ENCODE data around the gene MTG1. TPM values are rescaled to one million over a fixed set of nuclear protein-coding genes. Genes with fewer than 3 reads are reported as not detected.

MTG1 gene
- total and polyA plus RNA-seq, 2 experiments from 2014 or later, result 22.8 to 50.7 TPM

GRCh38 chr10:133349160-133349568, 44.8 kb upstream of the MTG1 start:
- no peaks in the 10 kb centered on the region for H3K4me1 ChIP-seq (ENCODE audit: insufficient read depth)
- H3K4me3 ChIP-seq, result no peak overlapping the region
- H4K20me1 ChIP-seq (ENCODE audit: insufficient read depth), result no peaks in the 10 kb centered on the region
- TF ChIP-seq EZH2phosphoT487 (IDR thresholded peaks at IDR 0.05; ENCODE audit: insufficient read depth, low read depth) (no peak), EZH2 (IDR thresholded peaks at IDR 0.05; ENCODE audit: insufficient read depth, poor library complexity, severe bottlenecking) (no peak)
- H3K9ac ChIP-seq, result no peak overlapping the region
- no peaks in the 10 kb centered on the region for H3K9me2 ChIP-seq (ENCODE audit: insufficient read depth)
- H3F3A ChIP-seq (ENCODE audit: insufficient read depth), result no peaks in the 10 kb centered on the region
- in situ Hi-C loops (cut with MboI), result no loop called here
- no peak overlapping the region for H2AFZ ChIP-seq
- no peak for DNase-seq
- H3K9me3 ChIP-seq (ENCODE audit: low read depth), result no peaks in the 10 kb centered on the region
- peaks cover 14% of the 10 kb centered on the region for H3K27me3 ChIP-seq (replicated peaks; ENCODE audit: insufficient read depth)
- H3K27ac ChIP-seq, result no peak overlapping the region
- no peaks in the 10 kb centered on the region for H3K36me3 ChIP-seq (ENCODE audit: low read depth)
- 57 to 61% methylated on average over 8 of the region's 8 CpGs for WGBS, 2 experiments (ENCODE audit: low coverage in 1 of 2, low lambda C conversion rate in 2 of 2, missing lambda C conversion rate in 2 of 2)
- no peak overlapping the region for H3K4me2 ChIP-seq (ENCODE audit: unreplicated experiment)
- no peaks in the 10 kb centered on the region for H3K79me2 ChIP-seq (ENCODE audit: insufficient read depth)

DNA sequence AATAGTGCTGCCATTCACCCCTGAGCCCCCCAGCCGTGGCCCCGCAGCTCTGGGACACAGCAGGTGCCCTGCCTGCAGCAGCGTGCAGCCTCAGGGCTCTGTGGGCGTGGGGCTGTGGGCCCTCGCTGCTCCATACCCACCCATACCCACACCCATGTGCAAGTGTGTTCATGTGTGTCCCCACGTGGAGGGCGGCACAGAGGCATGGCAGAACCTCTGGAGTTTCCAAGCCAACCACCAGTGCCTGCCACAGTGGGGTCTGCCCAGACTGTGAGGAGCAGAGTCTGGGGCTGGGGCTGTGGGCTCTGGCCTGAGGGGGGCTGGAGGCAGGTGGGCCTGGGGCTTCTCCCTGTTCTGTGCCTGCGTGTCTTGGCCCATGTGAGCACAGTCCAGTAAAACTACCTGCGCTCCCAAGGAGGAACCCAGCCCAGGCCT, 44.4 kb upstream of the MTG1 start:
- Histone ChIP-seq H3K9me3 (ENCODE audit: low read depth) (no peaks in the 10 kb centered on the region), H3K4me3 (no peak overlapping the region), H3K79me2 (ENCODE audit: insufficient read depth) (no peaks in the 10 kb centered on the region), H3K4me2 (ENCODE audit: unreplicated experiment) (no peak overlapping the region), H3K36me3 (ENCODE audit: low read depth) (no peaks in the 10 kb centered on the region), H2AFZ (no peak overlapping the region), H3K4me1 (ENCODE audit: insufficient read depth) (no peaks in the 10 kb centered on the region), H3K9me2 (ENCODE audit: insufficient read depth) (no peaks in the 10 kb centered on the region), H3F3A (ENCODE audit: insufficient read depth) (no peaks in the 10 kb centered on the region), H3K9ac (no peak overlapping the region), H3K27me3 (replicated peaks; ENCODE audit: insufficient read depth) (peaks cover 14% of the 10 kb centered on the region), H3K27ac (no peak overlapping the region), H4K20me1 (ENCODE audit: insufficient read depth) (no peaks in the 10 kb centered on the region)
- no peak for DNase-seq
- in situ Hi-C loops (cut with MboI), result no loop called here
- WGBS, 2 experiments (ENCODE audit: low coverage in 1 of 2, low lambda C conversion rate in 2 of 2, missing lambda C conversion rate in 2 of 2), result 13 to 25% methylated on average over 7 to 9 of the region's 9 CpGs
- TF ChIP-seq EZH2 (IDR thresholded peaks at IDR 0.05; ENCODE audit: insufficient read depth, poor library complexity, severe bottlenecking) (no peak), EZH2phosphoT487 (IDR thresholded peaks at IDR 0.05; ENCODE audit: insufficient read depth, low read depth) (no peak)

DNA sequence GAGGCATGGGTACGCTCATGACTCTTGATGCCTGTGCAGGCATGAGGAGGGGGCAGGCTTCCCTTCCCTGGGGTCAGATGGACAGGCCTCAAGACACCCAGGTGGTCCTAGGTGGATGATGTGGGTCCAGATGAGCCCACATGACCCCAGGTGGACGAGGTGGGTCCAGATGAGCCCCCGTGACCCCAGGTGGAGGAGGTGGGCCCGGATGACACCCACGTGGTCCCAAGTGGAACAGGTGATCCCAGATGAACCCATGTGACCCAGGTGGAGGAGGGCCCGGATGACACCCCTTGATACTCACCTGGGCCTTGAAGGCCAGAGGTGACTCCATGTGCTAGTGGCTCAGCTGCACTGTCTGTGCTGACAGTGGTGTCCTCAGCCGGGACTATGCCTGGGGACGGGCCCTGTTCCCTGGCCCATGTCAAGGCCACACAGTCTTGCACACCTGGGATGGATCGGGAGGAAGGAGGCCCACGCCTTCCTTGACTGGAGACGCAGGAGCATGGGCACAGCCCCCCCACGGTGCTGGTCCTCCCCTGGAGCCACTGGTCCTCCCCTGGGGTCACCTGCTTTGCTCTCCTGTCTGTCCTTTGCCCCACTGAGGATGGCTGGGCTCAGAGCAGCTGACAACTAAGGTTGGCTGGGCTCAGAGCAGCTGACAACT, 43.5 kb upstream of the MTG1 start:
- Histone ChIP-seq H3K9me2 (ENCODE audit: insufficient read depth) (no peaks in the 10 kb centered on the region), H3F3A (ENCODE audit: insufficient read depth) (no peaks in the 10 kb centered on the region), H3K4me2 (ENCODE audit: unreplicated experiment) (no peak overlapping the region), H4K20me1 (ENCODE audit: insufficient read depth) (no peaks in the 10 kb centered on the region), H3K27ac (no peak overlapping the region), H3K27me3 (replicated peaks; ENCODE audit: insufficient read depth) (0 out of 2 replicates have a peak, but pooled peaks cover 6% of the 10 kb centered on the region), H3K4me3 (no peak overlapping the region), H3K4me1 (ENCODE audit: insufficient read depth) (no peaks in the 10 kb centered on the region), H3K9ac (no peak overlapping the region), H2AFZ (no peak overlapping the region), H3K36me3 (ENCODE audit: low read depth) (no peaks in the 10 kb centered on the region), H3K79me2 (ENCODE audit: insufficient read depth) (no peaks in the 10 kb centered on the region), H3K9me3 (ENCODE audit: low read depth) (no peaks in the 10 kb centered on the region)
- TF ChIP-seq EZH2 (IDR thresholded peaks at IDR 0.05; ENCODE audit: insufficient read depth, poor library complexity, severe bottlenecking) (no peak), EZH2phosphoT487 (IDR thresholded peaks at IDR 0.05; ENCODE audit: insufficient read depth, low read depth) (no peak)
- in situ Hi-C loops (cut with MboI), result no loop called here
- DNase-seq, result no peak
- WGBS, 2 experiments (ENCODE audit: low coverage in 1 of 2, low lambda C conversion rate in 2 of 2, missing lambda C conversion rate in 2 of 2), result 62 to 69% methylated on average over 11 to 12 of the region's 12 CpGs

- Histone ChIP-seq H3K79me2 (ENCODE audit: insufficient read depth) (no peaks in the 10 kb centered on the region), H4K20me1 (ENCODE audit: insufficient read depth) (no peaks in the 10 kb centered on the region), H3K4me2 (ENCODE audit: unreplicated experiment) (no peak overlapping the region), H3K27me3 (replicated peaks; ENCODE audit: insufficient read depth) (0 out of 2 replicates have a peak, but pooled peaks cover 3% of the 10 kb centered on the region), H3K4me3 (no peak overlapping the region), H3K9me3 (ENCODE audit: low read depth) (no peaks in the 10 kb centered on the region), H3K9ac (no peak overlapping the region), H3K4me1 (ENCODE audit: insufficient read depth) (no peaks in the 10 kb centered on the region), H3K27ac (no peak overlapping the region), H2AFZ (no peak overlapping the region), H3K9me2 (ENCODE audit: insufficient read depth) (no peaks in the 10 kb centered on the region), H3K36me3 (ENCODE audit: low read depth) (no peaks in the 10 kb centered on the region), H3F3A (ENCODE audit: insufficient read depth) (no peaks in the 10 kb centered on the region)
- no peak for TF ChIP-seq EZH2 (IDR thresholded peaks at IDR 0.05; ENCODE audit: insufficient read depth, poor library complexity, severe bottlenecking)
- no peak for TF ChIP-seq EZH2phosphoT487 (IDR thresholded peaks at IDR 0.05; ENCODE audit: insufficient read depth, low read depth)
- in situ Hi-C loops (cut with MboI), result no loop called here
- 24 to 27% methylated on average over 11 of the region's 13 CpGs for WGBS, 2 experiments (ENCODE audit: low coverage in 1 of 2, low lambda C conversion rate in 2 of 2, missing lambda C conversion rate in 2 of 2)
- DNase-seq, result no peak
Observed at GRCh38 chr10:133350950-133351329, 43.0 kb upstream of the MTG1 start.

Measured in GM23248 (cell line).